Tibial nerve (tissue), 4 donors: ENCODE measurements around the gene UGT1A7. TPM values are rescaled to one million over a fixed set of nuclear protein-coding genes. Genes with fewer than 3 reads are reported as not detected.

ENCODE experiments used
- DNase-seq, 2 donors: peaks; one replicate each; pipeline ENCODE4 v3.0.0-alpha.2; 2019; ENCODE audit warnings: low spot score in 2 of 2
- H3K27ac ChIP-seq, 4 donors: fragments of 200-600 bp; sonication (generic) in 3 of 4; one replicate each; pipeline ENCODE4 v1.5.1; 2017 to 2019; ENCODE audit warnings: mild to moderate bottlenecking in 1 of 4
- H3K27me3 ChIP-seq, 2 donors: fragments of 200-600 bp; sonication (generic) in 1 of 2; one replicate each; pipeline versions ENCODE4 v1.5.1 to v1.6.0; 2017 to 2019
- H3K36me3 ChIP-seq, 3 donors: fragments of 200-600 bp; sonication (generic); one replicate each; pipeline ENCODE4 v1.5.1; 2018 to 2019
- H3K4me1 ChIP-seq, 4 donors: fragments of 200-600 bp; sonication (generic) in 3 of 4; one replicate each; pipeline ENCODE4 v1.5.1; 2017 to 2019
- H3K4me3 ChIP-seq, 4 donors: fragments of 200-600 bp; sonication (generic) in 3 of 4; one replicate each; pipeline ENCODE4 v1.5.1; 2017 to 2019; ENCODE audit warnings: mild to moderate bottlenecking in 1 of 4, moderate library complexity in 1 of 4
- H3K9me3 ChIP-seq, 4 donors: fragments of 200-600 bp; sonication (generic) in 3 of 4; one replicate each; pipeline ENCODE4 v1.5.1; 2017 to 2019
- EP300 ChIP-seq, 2 donors: sonication (generic); formaldehyde crosslinking; IDR thresholded peaks; one replicate each; pipeline ENCODE4 v1.6.1; 2017; ENCODE audit warnings: antibody characterized with exemption in 2 of 2, mild to moderate bottlenecking in 1 of 2
- POLR2A ChIP-seq, 2 donors: fragments of 450-650 bp; IDR thresholded peaks; one replicate each; pipeline ENCODE4 v1.6.1; 2017; ENCODE audit warnings: antibody characterized with exemption in 2 of 2, mild to moderate bottlenecking in 2 of 2, moderate library complexity in 2 of 2
- whole genome bisulfite sequencing, 2 donors: methylation state at CpG; one replicate each; pipeline ENCODE4 v1.1.5; 2018; 5-methylcytosine and 5-hydroxymethylcytosine counted together
- total RNA-seq, 4 donors: library from RNA; depleted of rRNA; stranded (reverse); fragments of >200 nt; gene quantifications; one replicate each; pipeline ENCODE4 v1.1.0, GENCODE V29; 2016
- TF ChIP-seq, protein P1 (sequence below), 5 experiments: fragments of 200-600 bp in 3 of 5; fragments of 450-650 bp in 2 of 5; sonication (generic) in 3 of 5; IDR thresholded peaks; one replicate each; pipeline ENCODE4 v1.5.1; 2016 to 2019; ENCODE audit warnings: antibody characterized with exemption in 5 of 5, mild to moderate bottlenecking in 3 of 5, moderate library complexity in 2 of 5

UGT1A7 gene
- total RNA-seq, 4 donors from 2014 or later: not detected

- Histone ChIP-seq H3K27ac (no peak overlapping the region), H3K4me3 (no peak overlapping the region), H3K36me3 (no peaks in the 10 kb centered on the region), H3K4me1 (no peaks in the 10 kb centered on the region), H3K27me3 (no peaks in the 10 kb centered on the region), H3K9me3 (no peaks in the 10 kb centered on the region)
- 94% methylated on average over 6 to 8 of the region's 13 CpGs for WGBS, 2 donors
- no peak for DNase-seq
- TF ChIP-seq POLR2A (IDR thresholded peaks at IDR 0.05) (no peak), EP300 (IDR thresholded peaks at IDR 0.05) (no peak)
- TF ChIP-seq, protein P1, sequence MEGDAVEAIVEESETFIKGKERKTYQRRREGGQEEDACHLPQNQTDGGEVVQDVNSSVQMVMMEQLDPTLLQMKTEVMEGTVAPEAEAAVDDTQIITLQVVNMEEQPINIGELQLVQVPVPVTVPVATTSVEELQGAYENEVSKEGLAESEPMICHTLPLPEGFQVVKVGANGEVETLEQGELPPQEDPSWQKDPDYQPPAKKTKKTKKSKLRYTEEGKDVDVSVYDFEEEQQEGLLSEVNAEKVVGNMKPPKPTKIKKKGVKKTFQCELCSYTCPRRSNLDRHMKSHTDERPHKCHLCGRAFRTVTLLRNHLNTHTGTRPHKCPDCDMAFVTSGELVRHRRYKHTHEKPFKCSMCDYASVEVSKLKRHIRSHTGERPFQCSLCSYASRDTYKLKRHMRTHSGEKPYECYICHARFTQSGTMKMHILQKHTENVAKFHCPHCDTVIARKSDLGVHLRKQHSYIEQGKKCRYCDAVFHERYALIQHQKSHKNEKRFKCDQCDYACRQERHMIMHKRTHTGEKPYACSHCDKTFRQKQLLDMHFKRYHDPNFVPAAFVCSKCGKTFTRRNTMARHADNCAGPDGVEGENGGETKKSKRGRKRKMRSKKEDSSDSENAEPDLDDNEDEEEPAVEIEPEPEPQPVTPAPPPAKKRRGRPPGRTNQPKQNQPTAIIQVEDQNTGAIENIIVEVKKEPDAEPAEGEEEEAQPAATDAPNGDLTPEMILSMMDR (IDR thresholded peaks at IDR 0.05): no peak
These were observed 114.1 kb downstream of the UGT1A7 start for GRCh38 chr2:233795735-233796171.

DNA sequence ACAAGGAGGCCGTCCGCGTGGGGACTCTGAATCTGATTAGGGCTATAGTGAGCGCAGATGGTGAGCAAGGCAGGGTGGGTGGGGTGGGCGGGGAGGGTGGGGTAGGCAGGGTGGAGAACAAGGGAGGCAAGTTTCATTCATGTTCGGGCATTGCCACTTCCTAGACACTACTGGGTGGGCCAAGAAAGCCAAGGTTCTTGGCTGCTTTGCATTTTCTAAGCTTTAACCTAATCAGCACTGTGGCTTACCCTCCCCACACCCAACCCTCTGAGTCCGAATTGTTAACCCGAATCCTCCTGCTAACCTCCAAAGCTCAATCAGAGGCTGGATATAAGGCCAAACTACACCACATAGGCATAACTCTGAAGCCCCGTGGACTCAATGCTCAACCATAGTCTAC, 114.6 kb downstream of the UGT1A7 start:
- H3K27me3 ChIP-seq: no peaks in the 10 kb centered on the region
- H3K4me1 ChIP-seq: no peaks in the 10 kb centered on the region
- no peak overlapping the region for H3K4me3 ChIP-seq
- H3K9me3 ChIP-seq: no peaks in the 10 kb centered on the region
- 86 to 93% methylated on average over 9 of the region's 9 CpGs for WGBS, 2 donors
- DNase-seq: no peak
- no peak for TF ChIP-seq POLR2A (IDR thresholded peaks at IDR 0.05)
- TF ChIP-seq, protein P1 (IDR thresholded peaks at IDR 0.05): no peak
- TF ChIP-seq EP300 (IDR thresholded peaks at IDR 0.05): no peak
- H3K36me3 ChIP-seq: no peaks in the 10 kb centered on the region
- H3K27ac ChIP-seq: no peak overlapping the region

GRCh38 chr2:233798335-233799086, 116.8 kb downstream of the UGT1A7 start:
- Histone ChIP-seq H3K27ac (no peak overlapping the region), H3K4me1 (no peaks in the 10 kb centered on the region), H3K4me3 (no peak overlapping the region), H3K9me3 (no peaks in the 10 kb centered on the region), H3K27me3 (no peaks in the 10 kb centered on the region), H3K36me3 (no peaks in the 10 kb centered on the region)
- DNase-seq: no peak
- TF ChIP-seq, protein P1 (IDR thresholded peaks at IDR 0.05): no peak
- TF ChIP-seq POLR2A (IDR thresholded peaks at IDR 0.05) (no peak), EP300 (IDR thresholded peaks at IDR 0.05) (no peak)
- WGBS, 2 donors: 72 to 77% methylated on average over 14 of the region's 14 CpGs

GRCh38 chr2:233799087-233799665, 117.5 kb downstream of the UGT1A7 start:
- H3K4me1 ChIP-seq: no peaks in the 10 kb centered on the region
- no peaks in the 10 kb centered on the region for H3K9me3 ChIP-seq
- TF ChIP-seq, protein P1 (IDR thresholded peaks at IDR 0.05): no peak
- no peak for TF ChIP-seq EP300 (IDR thresholded peaks at IDR 0.05)
- no peak for TF ChIP-seq POLR2A (IDR thresholded peaks at IDR 0.05)
- H3K4me3 ChIP-seq: no peak overlapping the region
- H3K36me3 ChIP-seq: no peaks in the 10 kb centered on the region
- DNase-seq: no peak
- 56 to 62% methylated on average over 7 of the region's 7 CpGs for WGBS, 2 donors
- H3K27me3 ChIP-seq: no peaks in the 10 kb centered on the region
- H3K27ac ChIP-seq: no peak overlapping the region

- TF ChIP-seq POLR2A (IDR thresholded peaks at IDR 0.05) (no peak), EP300 (IDR thresholded peaks at IDR 0.05) (no peak)
- TF ChIP-seq, protein P1 (IDR thresholded peaks at IDR 0.05): no peak
- Histone ChIP-seq H3K27ac (no peak overlapping the region), H3K36me3 (no peaks in the 10 kb centered on the region), H3K9me3 (no peaks in the 10 kb centered on the region), H3K27me3 (no peaks in the 10 kb centered on the region), H3K4me1 (no peaks in the 10 kb centered on the region), H3K4me3 (no peak overlapping the region)
- DNase-seq: no peak
- WGBS, 2 donors: 54 to 76% methylated on average over 5 of the region's 5 CpGs
These were observed 118.0 kb downstream of the UGT1A7 start for GRCh38 chr2:233799716-233800115.
